Osteoblast (primary cell): Measurements from ENCODE around the gene TNIK. TPM values are rescaled to one million over a fixed set of nuclear protein-coding genes. Genes with fewer than 3 reads are reported as not detected.

Experiments
- DNase-seq: peaks from one replicate; pipeline ENCODE4 v3.0.0; 2011; ENCODE audit warnings: low spot score, mixed read lengths; ENCODE audit not compliant: insufficient read length; ENCODE audit errors: missing footprints
- H2AFZ ChIP-seq: 2 replicates; pipeline ENCODE4 v1.6.0; 2011; ENCODE audit warnings: mild to moderate bottlenecking, low read length
- H3K27ac ChIP-seq: 2 replicates; pipeline ENCODE4 v1.5.1; 2011; ENCODE audit warnings: mild to moderate bottlenecking, low read depth, low read length, moderate library complexity
- H3K27me3 ChIP-seq: 2 replicates; pipeline ENCODE4 v1.6.0; 2012; ENCODE audit warnings: mild to moderate bottlenecking, control low read depth, inconsistent platforms, low read length, moderate library complexity; ENCODE audit not compliant: insufficient read depth
- H3K36me3 ChIP-seq: 2 replicates; pipeline ENCODE4 v1.5.1; 2011; ENCODE audit warnings: mild to moderate bottlenecking, low read length, control low read depth, moderate library complexity; ENCODE audit not compliant: insufficient read depth
- H3K4me1 ChIP-seq: 2 replicates; pipeline ENCODE4 v1.5.1; 2011; ENCODE audit warnings: mild to moderate bottlenecking, low read length, control low read depth, moderate library complexity; ENCODE audit not compliant: insufficient read depth
- H3K4me2 ChIP-seq: 2 replicates; pipeline ENCODE4 v1.6.0; 2011; ENCODE audit warnings: mild to moderate bottlenecking, low read length; ENCODE audit not compliant: insufficient read depth
- H3K4me3 ChIP-seq: fragments of 200-600 bp; sonication (generic); 3 replicates; pipeline ENCODE4 v1.5.1; 2012; ENCODE audit warnings: mild to moderate bottlenecking, low read length, inconsistent platforms; ENCODE audit not compliant: insufficient read depth
- H3K79me2 ChIP-seq: 2 replicates; pipeline ENCODE4 v1.6.0; 2012; ENCODE audit warnings: mild to moderate bottlenecking, low read length, control low read depth, inconsistent platforms; ENCODE audit not compliant: insufficient read depth
- H3K9me3 ChIP-seq: 2 replicates; pipeline ENCODE4 v1.5.1; 2011; ENCODE audit warnings: low read depth, low read length, control low read depth
- H4K20me1 ChIP-seq: 2 replicates; pipeline ENCODE4 v1.6.0; 2012; ENCODE audit warnings: mild to moderate bottlenecking, low read length, control low read depth; ENCODE audit not compliant: insufficient read depth
- total RNA-seq: library from RNA; depleted of rRNA; stranded (reverse); fragments of >200 nt; gene quantifications from 2 replicates; pipeline ENCODE4 v1.2.3, GENCODE V29; 2012
- TF ChIP-seq, protein P1 (sequence below): IDR thresholded peaks from 2 replicates; pipeline ENCODE4 v1.5.1; 2011; ENCODE audit warnings: mild to moderate bottlenecking, low read depth, low read length, moderate library complexity; ENCODE audit errors: extremely low read depth

TNIK gene
- total RNA-seq, 1 donor, result 7.6 TPM

DNA sequence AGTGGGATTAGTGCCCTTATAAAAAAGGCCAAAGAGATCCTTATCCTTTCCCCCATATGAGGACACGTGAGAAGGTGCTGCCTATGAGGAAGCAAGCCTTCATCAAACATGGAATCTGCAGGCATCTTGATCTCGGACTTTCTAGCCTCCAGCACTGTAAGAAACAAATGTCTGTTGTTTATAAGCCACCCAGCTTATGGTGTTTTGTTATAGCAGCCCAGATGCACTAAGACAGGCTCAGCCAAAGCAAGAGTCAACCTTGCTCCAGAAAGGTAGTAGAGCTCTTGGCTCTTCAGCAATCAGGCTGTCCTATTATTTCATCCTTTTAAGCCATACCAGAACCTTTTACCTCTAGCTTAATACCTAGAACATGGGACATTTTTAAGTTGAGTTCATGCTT lies 12.3 kb upstream of the TNIK start:
- Histone ChIP-seq H2AFZ (no peak overlapping the region), H3K4me2 (no peak overlapping the region), H3K79me2 (no peaks in the 10 kb centered on the region), H3K36me3 (no peaks in the 10 kb centered on the region), H3K9me3 (no peaks in the 10 kb centered on the region), H3K4me3 (no peak overlapping the region), H3K27ac (no peak overlapping the region), H3K27me3 (peaks cover 10% of the 10 kb centered on the region), H4K20me1 (no peaks in the 10 kb centered on the region), H3K4me1 (no peaks in the 10 kb centered on the region)
- no peak for DNase-seq
- TF ChIP-seq, protein P1, sequence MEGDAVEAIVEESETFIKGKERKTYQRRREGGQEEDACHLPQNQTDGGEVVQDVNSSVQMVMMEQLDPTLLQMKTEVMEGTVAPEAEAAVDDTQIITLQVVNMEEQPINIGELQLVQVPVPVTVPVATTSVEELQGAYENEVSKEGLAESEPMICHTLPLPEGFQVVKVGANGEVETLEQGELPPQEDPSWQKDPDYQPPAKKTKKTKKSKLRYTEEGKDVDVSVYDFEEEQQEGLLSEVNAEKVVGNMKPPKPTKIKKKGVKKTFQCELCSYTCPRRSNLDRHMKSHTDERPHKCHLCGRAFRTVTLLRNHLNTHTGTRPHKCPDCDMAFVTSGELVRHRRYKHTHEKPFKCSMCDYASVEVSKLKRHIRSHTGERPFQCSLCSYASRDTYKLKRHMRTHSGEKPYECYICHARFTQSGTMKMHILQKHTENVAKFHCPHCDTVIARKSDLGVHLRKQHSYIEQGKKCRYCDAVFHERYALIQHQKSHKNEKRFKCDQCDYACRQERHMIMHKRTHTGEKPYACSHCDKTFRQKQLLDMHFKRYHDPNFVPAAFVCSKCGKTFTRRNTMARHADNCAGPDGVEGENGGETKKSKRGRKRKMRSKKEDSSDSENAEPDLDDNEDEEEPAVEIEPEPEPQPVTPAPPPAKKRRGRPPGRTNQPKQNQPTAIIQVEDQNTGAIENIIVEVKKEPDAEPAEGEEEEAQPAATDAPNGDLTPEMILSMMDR, result no peak

DNA sequence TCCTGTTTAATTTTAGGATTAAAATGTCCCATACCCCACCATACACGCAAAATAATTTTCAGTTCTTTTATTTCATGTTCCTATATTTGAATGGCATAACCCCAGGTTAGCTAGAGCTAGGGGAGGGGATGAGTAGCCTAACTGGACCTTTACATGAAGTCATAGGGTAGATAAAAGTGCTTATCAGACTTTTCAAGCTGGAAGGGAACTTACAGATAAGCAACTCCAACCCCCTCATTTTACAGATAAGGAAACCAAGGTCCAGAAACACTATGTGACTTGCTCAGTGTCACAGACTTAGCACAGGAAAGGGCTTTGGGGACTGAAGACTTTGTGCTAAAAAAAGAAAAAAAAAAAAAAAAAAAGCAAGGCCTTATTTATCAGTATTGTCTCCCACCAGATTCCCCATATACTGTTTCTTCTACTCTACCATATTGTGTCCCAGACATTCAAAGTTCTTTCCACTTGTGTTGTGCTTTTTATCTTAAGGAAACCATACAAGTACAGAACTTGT lies 10.6 kb upstream of the TNIK start:
- Histone ChIP-seq H3K36me3 (no peaks in the 10 kb centered on the region), H2AFZ (no peak overlapping the region), H3K4me2 (no peak overlapping the region), H3K4me3 (no peak overlapping the region), H4K20me1 (no peaks in the 10 kb centered on the region), H3K27me3 (peaks cover 22% of the 10 kb centered on the region), H3K4me1 (no peaks in the 10 kb centered on the region), H3K27ac (no peak overlapping the region), H3K9me3 (no peaks in the 10 kb centered on the region), H3K79me2 (no peaks in the 10 kb centered on the region)
- TF ChIP-seq, protein P1, result no peak
- no peak for DNase-seq

DNA sequence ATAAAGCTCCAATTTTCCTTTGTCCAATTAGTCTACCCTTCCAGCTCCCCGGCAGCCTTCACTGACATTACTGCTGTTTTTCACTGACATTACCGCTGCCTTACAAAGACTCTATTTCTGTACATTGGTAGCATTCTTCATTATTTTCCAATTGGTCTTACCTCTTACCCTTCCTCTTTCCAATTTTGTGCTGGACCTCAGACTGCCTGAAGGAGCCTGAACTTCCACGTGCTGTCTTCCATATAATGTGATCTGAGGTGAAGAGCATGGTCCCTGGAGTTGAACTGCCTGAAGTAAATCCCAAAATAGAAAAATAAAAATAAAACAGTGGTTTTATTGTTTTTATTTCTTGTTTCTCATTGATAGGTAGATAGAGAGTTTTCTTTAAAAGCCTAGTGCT lies 9.2 kb upstream of the TNIK start:
- no peak overlapping the region for H3K4me3 ChIP-seq
- DNase-seq, result no peak
- H3K27ac ChIP-seq, result no peak overlapping the region
- no peaks in the 10 kb centered on the region for H3K36me3 ChIP-seq
- no peak overlapping the region for H3K4me2 ChIP-seq
- no peaks in the 10 kb centered on the region for H3K9me3 ChIP-seq
- H3K4me1 ChIP-seq, result no peaks in the 10 kb centered on the region
- H4K20me1 ChIP-seq, result no peaks in the 10 kb centered on the region
- no peak overlapping the region for H2AFZ ChIP-seq
- no peaks in the 10 kb centered on the region for H3K79me2 ChIP-seq
- peaks cover 30% of the 10 kb centered on the region for H3K27me3 ChIP-seq
- TF ChIP-seq, protein P1, result no peak

DNA sequence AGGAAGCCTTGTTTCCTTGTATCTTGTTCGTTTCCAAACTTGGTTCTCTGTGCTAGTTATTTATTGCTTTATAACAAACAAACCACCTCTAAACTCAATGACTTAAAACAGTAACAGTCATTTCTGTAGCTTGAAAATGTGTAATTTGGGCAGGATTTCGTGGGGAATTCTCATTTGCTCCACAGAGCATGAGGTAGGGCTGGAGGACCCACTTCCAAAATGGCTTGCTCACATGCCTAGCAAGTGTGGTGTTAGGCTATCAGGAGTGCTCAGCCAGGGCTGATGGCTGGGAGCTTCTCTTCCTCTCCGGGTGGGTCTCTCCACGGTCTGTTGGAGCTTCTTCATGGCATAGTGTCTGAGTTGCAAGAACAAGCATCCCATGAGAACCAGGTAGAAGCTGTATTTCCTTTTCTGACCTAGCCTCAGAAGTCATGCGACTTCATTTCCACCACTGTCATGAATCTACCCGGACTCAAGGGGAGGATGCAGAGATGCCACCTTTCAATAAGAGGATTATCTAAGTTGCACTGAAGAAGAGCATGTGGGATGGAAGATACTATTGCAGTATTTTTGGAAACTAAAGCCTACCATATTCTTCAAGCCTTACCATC lies 8.2 kb upstream of the TNIK start:
- H3K36me3 ChIP-seq, result no peaks in the 10 kb centered on the region
- H3K4me1 ChIP-seq, result no peaks in the 10 kb centered on the region
- H3K27me3 ChIP-seq, result peaks cover 36% of the 10 kb centered on the region
- no peaks in the 10 kb centered on the region for H4K20me1 ChIP-seq
- TF ChIP-seq, protein P1, result no peak
- H3K27ac ChIP-seq, result no peak overlapping the region
- no peaks in the 10 kb centered on the region for H3K79me2 ChIP-seq
- H2AFZ ChIP-seq, result no peak overlapping the region
- DNase-seq, result no peak
- H3K4me2 ChIP-seq, result no peak overlapping the region
- H3K9me3 ChIP-seq, result no peaks in the 10 kb centered on the region
- no peak overlapping the region for H3K4me3 ChIP-seq
